WTC11 (cell line): ENCODE results near the gene MAP3K2. TPM values are rescaled to one million over a fixed set of nuclear protein-coding genes. Genes with fewer than 3 reads are reported as not detected.
A peak's percentile ranks its signal among the peaks of the same experiment; 100 is the strongest.

Experiments used
- CBFB ChIP-seq: sonication (generic); formaldehyde crosslinking; IDR thresholded peaks from 2 replicates; pipeline ENCODE4 v1.8.1; 2022; ENCODE audit warnings: mild to moderate bottlenecking, low read depth, missing genetic modification reagents
- CREB1 ChIP-seq: sonication (generic); formaldehyde crosslinking; IDR thresholded peaks from 2 replicates; pipeline ENCODE4 v1.8.0; 2023; ENCODE audit warnings: mild to moderate bottlenecking, missing genetic modification reagents
- CTCF ChIP-seq: fragments of 200-600 bp; IDR thresholded peaks from 2 replicates; pipeline ENCODE4 v1.8.0; 2022; ENCODE audit warnings: antibody characterized with exemption
- E2F4 ChIP-seq: sonication (generic); formaldehyde crosslinking; IDR thresholded peaks from 2 replicates; pipeline ENCODE4 v1.8.1; 2022; ENCODE audit warnings: low read depth, mild to moderate bottlenecking, moderate library complexity, missing genetic modification reagents, borderline replicate concordance
- ELF4 ChIP-seq: sonication (generic); formaldehyde crosslinking; IDR thresholded peaks from 2 replicates; pipeline ENCODE4 v1.8.1; 2022; ENCODE audit warnings: low read depth, mild to moderate bottlenecking, moderate library complexity, missing genetic modification reagents
- ESRRA ChIP-seq: sonication (generic); formaldehyde crosslinking; IDR thresholded peaks from 2 replicates; pipeline ENCODE4 v1.8.1; 2022; ENCODE audit warnings: mild to moderate bottlenecking, missing genetic modification reagents, borderline replicate concordance
- ETV6 ChIP-seq: sonication (generic); formaldehyde crosslinking; IDR thresholded peaks from 2 replicates; pipeline ENCODE4 v1.8.1; 2022; ENCODE audit warnings: mild to moderate bottlenecking, missing genetic modification reagents
- FOXJ3 ChIP-seq: sonication (generic); formaldehyde crosslinking; IDR thresholded peaks from 2 replicates; pipeline ENCODE4 v1.9.0; 2021; ENCODE audit warnings: missing genetic modification reagents, mild to moderate bottlenecking, borderline replicate concordance
- FOXP4 ChIP-seq: sonication (generic); formaldehyde crosslinking; IDR thresholded peaks from 2 replicates; pipeline ENCODE4 v1.8.0; 2022; ENCODE audit warnings: mild to moderate bottlenecking, missing genetic modification reagents
- GABPB1 ChIP-seq: sonication (generic); formaldehyde crosslinking; IDR thresholded peaks from 2 replicates; pipeline ENCODE4 v1.8.1; 2023; ENCODE audit warnings: mild to moderate bottlenecking, missing genetic modification reagents
- JUN ChIP-seq: sonication (generic); formaldehyde crosslinking; IDR thresholded peaks from 2 replicates; pipeline ENCODE4 v1.8.0; 2023; ENCODE audit warnings: mild to moderate bottlenecking, missing genetic modification reagents
- NFATC4 ChIP-seq: fragments of 250-450 bp; sonication (Bioruptor Pico); IDR thresholded peaks from 2 replicates; pipeline ENCODE4 v1.9.0; 2021; ENCODE audit warnings: mild to moderate bottlenecking
- NFE2L1 ChIP-seq: sonication (generic); formaldehyde crosslinking; IDR thresholded peaks from 2 replicates; pipeline ENCODE4 v1.8.1; 2023; ENCODE audit warnings: missing genetic modification reagents
- NR3C1 ChIP-seq: sonication (generic); formaldehyde crosslinking; conservative IDR thresholded peaks from 2 replicates; pipeline ENCODE4 v1.8.1; 2023; ENCODE audit warnings: low read depth, mild to moderate bottlenecking, missing genetic modification reagents
- RELA ChIP-seq: sonication (generic); formaldehyde crosslinking; IDR thresholded peaks from 2 replicates; pipeline ENCODE4 v1.8.1; 2022; ENCODE audit warnings: missing genetic modification reagents, mild to moderate bottlenecking, borderline replicate concordance
- SP1 ChIP-seq: sonication (generic); formaldehyde crosslinking; conservative IDR thresholded peaks from 2 replicates; pipeline ENCODE4 v1.8.1; 2022; ENCODE audit warnings: missing genetic modification reagents
- TEAD4 ChIP-seq: sonication (generic); formaldehyde crosslinking; IDR thresholded peaks from 2 replicates; pipeline ENCODE4 v1.8.0; 2022; ENCODE audit warnings: mild to moderate bottlenecking, missing genetic modification reagents
- TP53 ChIP-seq: sonication (generic); formaldehyde crosslinking; IDR thresholded peaks from 2 replicates; pipeline ENCODE4 v1.8.1; 2023; ENCODE audit warnings: mild to moderate bottlenecking, missing genetic modification reagents
- ZNF138 ChIP-seq: sonication (generic); formaldehyde crosslinking; conservative IDR thresholded peaks from 2 replicates; pipeline ENCODE4 v1.8.1; 2022; ENCODE audit warnings: mild to moderate bottlenecking, moderate library complexity, missing genetic modification reagents
- ZNF263 ChIP-seq: sonication (generic); formaldehyde crosslinking; IDR thresholded peaks from 2 replicates; pipeline ENCODE4 v1.8.1; 2022; ENCODE audit warnings: low read depth, mild to moderate bottlenecking, moderate library complexity, missing genetic modification reagents
- ZNF317 ChIP-seq: sonication (generic); formaldehyde crosslinking; IDR thresholded peaks from 2 replicates; pipeline ENCODE4 v1.8.1; 2023; ENCODE audit warnings: low read depth, mild to moderate bottlenecking, moderate library complexity, missing genetic modification reagents, borderline replicate concordance
- ZNF416 ChIP-seq: fragments of 250-450 bp; sonication (Bioruptor Pico); IDR thresholded peaks from 2 replicates; pipeline ENCODE4 v1.9.0; 2021; ENCODE audit warnings: mild to moderate bottlenecking, inconsistent platforms
- total RNA-seq: library from RNA; stranded (reverse); gene quantifications from 3 replicates; pipeline ENCODE4 v1.2.3, GENCODE V29; 2021
- TF ChIP-seq, protein P1 (sequence below): sonication (generic); formaldehyde crosslinking; IDR thresholded peaks from 2 replicates; pipeline ENCODE4 v1.8.1; 2023; ENCODE audit warnings: mild to moderate bottlenecking, missing genetic modification reagents
- TF ChIP-seq, protein P2 (sequence below): sonication (generic); formaldehyde crosslinking; IDR thresholded peaks from 2 replicates; pipeline ENCODE4 v1.8.0; 2022; ENCODE audit warnings: mild to moderate bottlenecking, missing genetic modification reagents
- TF ChIP-seq, protein P3 (sequence below): sonication (generic); formaldehyde crosslinking; IDR thresholded peaks from 2 replicates; pipeline ENCODE4 v1.8.0; 2022; ENCODE audit warnings: mild to moderate bottlenecking, missing genetic modification reagents
- TF ChIP-seq, protein P4 (sequence below): sonication (generic); formaldehyde crosslinking; conservative IDR thresholded peaks from 2 replicates; pipeline ENCODE4 v1.8.1; 2022; ENCODE audit warnings: mild to moderate bottlenecking, missing genetic modification reagents
- TF ChIP-seq, protein P5 (sequence below): sonication (generic); formaldehyde crosslinking; IDR thresholded peaks from 2 replicates; pipeline ENCODE4 v1.8.1; 2022; ENCODE audit warnings: missing genetic modification reagents, borderline replicate concordance

Gene MAP3K2
- total RNA-seq, 1 experiment from 2014 or later = 26.9 TPM

- TF ChIP-seq, protein P1, sequence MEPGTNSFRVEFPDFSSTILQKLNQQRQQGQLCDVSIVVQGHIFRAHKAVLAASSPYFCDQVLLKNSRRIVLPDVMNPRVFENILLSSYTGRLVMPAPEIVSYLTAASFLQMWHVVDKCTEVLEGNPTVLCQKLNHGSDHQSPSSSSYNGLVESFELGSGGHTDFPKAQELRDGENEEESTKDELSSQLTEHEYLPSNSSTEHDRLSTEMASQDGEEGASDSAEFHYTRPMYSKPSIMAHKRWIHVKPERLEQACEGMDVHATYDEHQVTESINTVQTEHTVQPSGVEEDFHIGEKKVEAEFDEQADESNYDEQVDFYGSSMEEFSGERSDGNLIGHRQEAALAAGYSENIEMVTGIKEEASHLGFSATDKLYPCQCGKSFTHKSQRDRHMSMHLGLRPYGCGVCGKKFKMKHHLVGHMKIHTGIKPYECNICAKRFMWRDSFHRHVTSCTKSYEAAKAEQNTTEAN = peak; percentile 81; the same call in 1 of the 2 replicates
- TF ChIP-seq, protein P2, sequence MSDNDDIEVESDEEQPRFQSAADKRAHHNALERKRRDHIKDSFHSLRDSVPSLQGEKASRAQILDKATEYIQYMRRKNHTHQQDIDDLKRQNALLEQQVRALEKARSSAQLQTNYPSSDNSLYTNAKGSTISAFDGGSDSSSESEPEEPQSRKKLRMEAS (CRISPR knock-in tag) = peak; percentile 79
- no peak for TF ChIP-seq ZNF263 (CRISPR knock-in tag)
- TF ChIP-seq ETV6 (CRISPR knock-in tag) = peak; percentile 85
- no peak for TF ChIP-seq ZNF138
- no peak for TF ChIP-seq CBFB
- peak; percentile 85; the same call in 1 of the 2 replicates for TF ChIP-seq ELF4 (CRISPR knock-in tag)
- TF ChIP-seq, protein P3, sequence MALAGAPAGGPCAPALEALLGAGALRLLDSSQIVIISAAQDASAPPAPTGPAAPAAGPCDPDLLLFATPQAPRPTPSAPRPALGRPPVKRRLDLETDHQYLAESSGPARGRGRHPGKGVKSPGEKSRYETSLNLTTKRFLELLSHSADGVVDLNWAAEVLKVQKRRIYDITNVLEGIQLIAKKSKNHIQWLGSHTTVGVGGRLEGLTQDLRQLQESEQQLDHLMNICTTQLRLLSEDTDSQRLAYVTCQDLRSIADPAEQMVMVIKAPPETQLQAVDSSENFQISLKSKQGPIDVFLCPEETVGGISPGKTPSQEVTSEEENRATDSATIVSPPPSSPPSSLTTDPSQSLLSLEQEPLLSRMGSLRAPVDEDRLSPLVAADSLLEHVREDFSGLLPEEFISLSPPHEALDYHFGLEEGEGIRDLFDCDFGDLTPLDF (CRISPR knock-in tag) = no peak; the same call in 1 of the 2 replicates
- 0 out of 2 replicates have a peak, but pooled peaks have one; percentile 57 for TF ChIP-seq ZNF416
- peak; percentile 46; the same call in 1 of the 2 replicates for TF ChIP-seq FOXP4 (CRISPR knock-in tag)
- no peak for TF ChIP-seq ZNF317 (CRISPR knock-in tag)
- no peak for TF ChIP-seq RELA
- peak; percentile 65 for TF ChIP-seq GABPB1
- TF ChIP-seq ESRRA (CRISPR knock-in tag) = no peak
- no peak for TF ChIP-seq JUN (CRISPR knock-in tag)
- peak; percentile 62; the same call in 1 of the 2 replicates for TF ChIP-seq SP1 (CRISPR knock-in tag)
- 0 out of 2 replicates have a peak, but pooled peaks have one; percentile 41 for TF ChIP-seq NFE2L1
- TF ChIP-seq CREB1 = no peak
- TF ChIP-seq TP53 (CRISPR knock-in tag) = no peak
- no peak for TF ChIP-seq TEAD4 (CRISPR knock-in tag)
- no peak for TF ChIP-seq CTCF
- TF ChIP-seq E2F4 = no peak
- TF ChIP-seq FOXJ3 = no peak
- TF ChIP-seq, protein P4, sequence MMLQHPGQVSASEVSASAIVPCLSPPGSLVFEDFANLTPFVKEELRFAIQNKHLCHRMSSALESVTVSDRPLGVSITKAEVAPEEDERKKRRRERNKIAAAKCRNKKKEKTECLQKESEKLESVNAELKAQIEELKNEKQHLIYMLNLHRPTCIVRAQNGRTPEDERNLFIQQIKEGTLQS (CRISPR knock-in tag) = no peak
- TF ChIP-seq, protein P5, sequence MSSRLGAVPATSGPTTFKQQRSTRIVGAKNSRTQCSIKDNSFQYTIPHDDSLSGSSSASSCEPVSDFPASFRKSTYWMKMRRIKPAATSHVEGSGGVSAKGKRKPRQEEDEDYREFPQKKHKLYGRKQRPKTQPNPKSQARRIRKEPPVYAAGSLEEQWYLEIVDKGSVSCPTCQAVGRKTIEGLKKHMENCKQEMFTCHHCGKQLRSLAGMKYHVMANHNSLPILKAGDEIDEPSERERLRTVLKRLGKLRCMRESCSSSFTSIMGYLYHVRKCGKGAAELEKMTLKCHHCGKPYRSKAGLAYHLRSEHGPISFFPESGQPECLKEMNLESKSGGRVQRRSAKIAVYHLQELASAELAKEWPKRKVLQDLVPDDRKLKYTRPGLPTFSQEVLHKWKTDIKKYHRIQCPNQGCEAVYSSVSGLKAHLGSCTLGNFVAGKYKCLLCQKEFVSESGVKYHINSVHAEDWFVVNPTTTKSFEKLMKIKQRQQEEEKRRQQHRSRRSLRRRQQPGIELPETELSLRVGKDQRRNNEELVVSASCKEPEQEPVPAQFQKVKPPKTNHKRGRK (CRISPR knock-in tag) = no peak
- no peak for TF ChIP-seq NR3C1 (CRISPR knock-in tag)
- no peak for TF ChIP-seq NFATC4 (CRISPR knock-in tag)
Measured at GRCh38 chr2:127293748-127294562, 93.8 kb downstream of the MAP3K2 start, which contains the start of gene ERCC3 (continued).
